AG08395 (cell line): ENCODE data around the gene DNAJC5.
"Not testable (repeated sequence)": the region's sequence is repeated elsewhere in the genome, so short reads cannot be mapped to it uniquely, and the experiment has no call there.

Source experiments
- DNase-seq: peaks from one replicate; pipeline ENCODE4 v3.0.0; 2012; ENCODE audit warnings: mixed read lengths, low spot score

The DNAJC5 gene

GRCh38 chr20:63861365-63861934, 33.5 kb upstream of the DNAJC5 start, which contains the start of gene ABHD16B:
Gene ABHD16B (plus strand): TSS chr20:63861498. CDS start chr20:63861541, 43 bp downstream.
- DNase-seq, result no peak

- DNase-seq, result no peak
These were observed 32.7 kb upstream of the DNAJC5 start for GRCh38 chr20:63861981-63862901.

- no peak for DNase-seq
These were observed 31.7 kb upstream of the DNAJC5 start for GRCh38 chr20:63863021-63863797.

- DNase-seq, result peak; percentile 89
These were observed 31.0 kb upstream of the DNAJC5 start for GRCh38 chr20:63863798-63864544.

- no peak for DNase-seq
These were observed 30.4 kb upstream of the DNAJC5 start for GRCh38 chr20:63864545-63864977.

GRCh38 chr20:63864978-63865640, 29.8 kb upstream of the DNAJC5 start, which contains the start of gene TPD52L2:
Gene TPD52L2 (plus strand): TSS chr20:63865270. CDS start chr20:63865366, 96 bp downstream.
- peak; percentile 99 for DNase-seq

GRCh38 chr20:63867042-63867441, 27.9 kb upstream of the DNAJC5 start:
- not testable (repeated sequence) for DNase-seq

GRCh38 chr20:63868264-63868663, 26.7 kb upstream of the DNAJC5 start:
- no peak for DNase-seq

GRCh38 chr20:63873477-63873971, 21.4 kb upstream of the DNAJC5 start:
- DNase-seq, result peak; percentile 68

GRCh38 chr20:63874241-63874640, 20.7 kb upstream of the DNAJC5 start:
- not testable (repeated sequence) for DNase-seq

- no peak for DNase-seq
These were observed 18.4 kb upstream of the DNAJC5 start for GRCh38 chr20:63876489-63877036.

- DNase-seq, result no peak
These were observed 17.0 kb upstream of the DNAJC5 start for GRCh38 chr20:63877755-63878470.

GRCh38 chr20:63878899-63879663, 15.8 kb upstream of the DNAJC5 start:
- DNase-seq, result no peak

- DNase-seq, result not testable (repeated sequence)
These were observed 14.0 kb upstream of the DNAJC5 start for GRCh38 chr20:63880901-63881300.

GRCh38 chr20:63881451-63882226, 13.3 kb upstream of the DNAJC5 start:
- no peak for DNase-seq

GRCh38 chr20:63882257-63883200, 12.4 kb upstream of the DNAJC5 start:
- DNase-seq, result no peak

GRCh38 chr20:63883201-63883593, 11.7 kb upstream of the DNAJC5 start:
- DNase-seq, result no peak
